K562 (cell line): ENCODE results near the gene ENPP7. TPM values are rescaled to one million over a fixed set of nuclear protein-coding genes. Genes with fewer than 3 reads are reported as not detected.

Experiments used
- ATAC-seq: fragments of 200-7000 bp; cut with Tn5 transposase; 3 replicates; pipeline ENCODE4 v1.9.1; 2020; ENCODE audit warnings: moderate library complexity
- BruUV-seq: library from RNA; stranded (reverse); fragments of 400-500 nt; replicated peaks from 2 replicates; lab custom pipeline; 2021; lab: Mats Ljungman, UMichigan
- CTCF ChIA-PET: fragments of 300-600 bp; formaldehyde crosslinking; extraction: SDS; loops from one replicate; lab custom pipeline; 2021; ENCODE audit warnings: low intra/inter-chr PET ratio; lab: Yijun Ruan, JAX
- POLR2A ChIA-PET: fragments of 300-600, 350-650 bp; sonication (Branson Sonifier 250); formaldehyde crosslinking; extraction: SDS; loops from one replicate; lab custom pipeline; 2021; ENCODE audit warnings: antibody characterized with exemption, inconsistent platforms; lab: Yijun Ruan, JAX
- DNase-seq, 4 experiments: peaks; one replicate each; pipeline versions ENCODE4 v3.0.0 to v3.0.0-alpha.2; 2011 to 2018; ENCODE audit warnings: low spot score in 3 of 4, mixed read lengths in 3 of 4; ENCODE audit errors: extremely low read depth in 1 of 4
- FAIRE-seq: peaks from 2 replicates; lab custom pipeline; 2011; peaks lifted over from hg19 to GRCh38; lab: Jason Lieb, UNC
- H2AFZ ChIP-seq: 2 replicates; pipeline ENCODE4 v1.6.0; 2011; ENCODE audit warnings: low read depth, low read length, control low read depth, inconsistent platforms
- H3K27ac ChIP-seq: fragments of 200-600 bp; 3 replicates; pipeline ENCODE4 v1.8.0; 2011; ENCODE audit warnings: low read depth, mild to moderate bottlenecking, control low read depth, inconsistent platforms, low read length, moderate library complexity, mixed read lengths; ENCODE audit errors: extremely low read depth
- H3K27me3 ChIP-seq, 2 experiments: fragments of 300-600 bp in 1 of 2; 2 replicates in 1 of 2; 3 replicates in 1 of 2; pipeline versions ENCODE4 v1.6.0 to v1.8.0; 2011; ENCODE audit warnings: inconsistent platforms in 2 of 2, low read length in 2 of 2, mild to moderate bottlenecking in 1 of 2, mixed read lengths in 1 of 2, moderate library complexity in 1 of 2; ENCODE audit not compliant: control insufficient read depth in 2 of 2, insufficient read depth in 2 of 2
- H3K36me3 ChIP-seq: fragments of 300-600 bp; 3 replicates; pipeline ENCODE4 v1.8.0; 2011; ENCODE audit warnings: mild to moderate bottlenecking, low read length, inconsistent platforms; ENCODE audit not compliant: control insufficient read depth, insufficient read depth
- H3K4me1 ChIP-seq, 2 experiments: fragments of 200-600 bp in 1 of 2; replicated peaks in 1 of 2; 2 replicates in 1 of 2; 3 replicates in 1 of 2; pipeline versions ENCODE4 v1.5.1 to v1.8.0; 2011; ENCODE audit warnings: inconsistent platforms in 2 of 2, low read length in 2 of 2, mild to moderate bottlenecking in 1 of 2, mixed read lengths in 1 of 2, moderate library complexity in 1 of 2; ENCODE audit not compliant: control insufficient read depth in 2 of 2, insufficient read depth in 2 of 2
- H3K4me2 ChIP-seq: 2 replicates; pipeline ENCODE4 v1.6.1; 2011; ENCODE audit warnings: low read length, control low read depth, inconsistent platforms, mixed read lengths; ENCODE audit not compliant: insufficient read depth
- H3K4me3 ChIP-seq: fragments of 200-600 bp; sonication (generic), shearing (Covaris generic); 2 replicates; pipeline ENCODE4 v1.5.1; 2016; ENCODE audit warnings: control low read depth, inconsistent platforms
- H3K79me2 ChIP-seq: fragments of 200-600 bp; 3 replicates; pipeline ENCODE4 v1.8.0; 2011; ENCODE audit warnings: low read length, inconsistent platforms; ENCODE audit not compliant: control insufficient read depth, insufficient read depth
- H3K9ac ChIP-seq, 2 experiments: 2 replicates each; pipeline versions ENCODE4 v1.6.0 to v1.6.1; 2011; ENCODE audit warnings: low read depth in 2 of 2, low read length in 2 of 2, control low read depth in 1 of 2, inconsistent platforms in 1 of 2, mild to moderate bottlenecking in 1 of 2, mixed read lengths in 1 of 2; ENCODE audit not compliant: insufficient read depth in 1 of 2
- H3K9me1 ChIP-seq: one replicate; pipeline ENCODE4 v1.6.0; 2011; ENCODE audit warnings: inconsistent platforms, mild to moderate bottlenecking, low read length, moderate library complexity; ENCODE audit not compliant: control insufficient read depth, insufficient read depth
- H3K9me3 ChIP-seq: replicated peaks from 2 replicates; pipeline ENCODE4 v1.5.1; 2011; ENCODE audit warnings: low read depth, low read length, inconsistent platforms; ENCODE audit not compliant: control insufficient read depth, insufficient read depth
- H4K20me1 ChIP-seq: replicated peaks from 2 replicates; pipeline ENCODE4 v1.6.1; 2011; ENCODE audit warnings: low read length, inconsistent platforms, mixed read lengths; ENCODE audit not compliant: control insufficient read depth, insufficient read depth
- ARID4B ChIP-seq: sonication (generic); formaldehyde crosslinking; IDR thresholded peaks from 2 replicates; pipeline ENCODE4 v1.8.0; 2022; ENCODE audit warnings: mild to moderate bottlenecking, missing genetic modification reagents
- CCNT2 ChIP-seq: IDR thresholded peaks from 2 replicates; pipeline ENCODE4 v1.6.1; 2011; ENCODE audit warnings: borderline replicate concordance, low read depth, mild to moderate bottlenecking, moderate library complexity, mixed read lengths, low read length; ENCODE audit not compliant: insufficient read length; ENCODE audit errors: extremely low read depth
- CXXC5 ChIP-seq: fragments of 250-450 bp; sonication (Bioruptor Pico); IDR thresholded peaks from 2 replicates; pipeline ENCODE4 v1.8.0; 2022; ENCODE audit warnings: inconsistent platforms, mild to moderate bottlenecking, moderate library complexity
- DMBX1 ChIP-seq: fragments of 250-450 bp; sonication (Bioruptor Pico); IDR thresholded peaks from 2 replicates; pipeline ENCODE4 v1.8.0; 2022; ENCODE audit warnings: inconsistent platforms, mild to moderate bottlenecking, moderate library complexity, borderline replicate concordance
- KLF13 ChIP-seq: fragments of 450-650 bp; IDR thresholded peaks from 2 replicates; pipeline ENCODE4 v1.6.1; 2016; ENCODE audit warnings: missing genetic modification characterization, low read depth, mild to moderate bottlenecking, missing compliant biosample characterization, moderate library complexity, borderline replicate concordance
- RBM15 ChIP-seq: fragments of 200-400 bp; formaldehyde crosslinking; IDR thresholded peaks from 2 replicates; pipeline ENCODE4 v1.6.1; 2018; ENCODE audit warnings: mild to moderate bottlenecking, low read length, moderate library complexity; ENCODE audit not compliant: insufficient read depth
- THAP12 ChIP-seq: fragments of 250-450 bp; sonication (Bioruptor Pico); IDR thresholded peaks from 2 replicates; pipeline ENCODE4 v1.9.0; 2021; ENCODE audit warnings: mild to moderate bottlenecking, inconsistent platforms
- ZNF639 ChIP-seq, 2 experiments: fragments of 200-800 bp in 1 of 2; sonication (Bioruptor generic) in 1 of 2; sonication (generic) in 1 of 2; formaldehyde crosslinking in 1 of 2; IDR thresholded peaks in 1 of 2; conservative IDR thresholded peaks in 1 of 2; 2 replicates each; pipeline versions ENCODE4 v1.5.0 to v1.6.1; 2016 to 2020; ENCODE audit warnings: missing compliant biosample characterization in 1 of 2, missing genetic modification characterization in 1 of 2, missing genetic modification reagents in 1 of 2
- WGBS: fragments of 100-300 bp; shearing (Covaris generic); methylation state at CpG from one replicate; pipeline ENCODE4 v1.1.6; 2016; ENCODE audit warnings: low coverage, mixed read lengths; ENCODE audit not compliant: insufficient coverage; ENCODE audit errors: missing lambda C conversion rate; 5-methylcytosine and 5-hydroxymethylcytosine counted together
- in situ Hi-C: fragments of 300-500 bp; cut with MboI; formaldehyde crosslinking; loops from 4 replicates; pipeline ENCODE4 v1.15.0; 2018; ENCODE audit warnings: inconsistent platforms, mixed read lengths
- intact Hi-C: fragments of 100-400 bp; cut with micrococcal nuclease; formaldehyde crosslinking; loops from 2 replicates; pipeline ENCODE4 v1.14.2; 2022
- polyA plus RNA-seq, 8 experiments: library from polyadenylated mRNA; depleted of rRNA in 4 of 8; stranded (reverse) in 5 of 8; unstranded in 3 of 8; fragments of >200 nt; fragmentation: Nextera tagmentation in 2 of 8; fragmentation: Illumina TruSeq in 1 of 8; extraction: Ambion mirVana in 2 of 8; extraction: Trizol in 1 of 8; gene quantifications; 2 replicates each; pipeline versions ENCODE4 v1.2.1 to v1.2.3, GENCODE V29; 2011 to 2014; ENCODE audit warnings: inconsistent platforms in 1 of 8, missing spikeins in 1 of 8
- total RNA-seq, 7 experiments: library from RNA; depleted of rRNA in 6 of 7; stranded (reverse); fragments of >200 nt in 6 of 7; fragmentation: Illumina TruSeq in 2 of 7; extraction: Trizol in 2 of 7; gene quantifications; 2 replicates each; pipeline versions ENCODE4 v1.2.1 to v1.2.3, GENCODE V29; 2011 to 2021; ENCODE audit warnings: low replicate concordance in 1 of 7

ENPP7 gene
- total and polyA plus RNA-seq, 9 of the 15 experiments (the other 6 are each of a cell fraction or from before 2014, with no cell fraction given), result not detected

GRCh38 chr17:79777894-79778503 lies 47.3 kb downstream of the ENPP7 start, which contains the start of gene CBX2:
TSS of gene CBX2 (plus strand) at chr17:79778148. CDS start at chr17:79778236, 88 bp downstream.
- WGBS, result 0% methylated on average over 14 of the region's 96 CpGs
- H3K79me2 ChIP-seq, result peaks cover 19% of the 10 kb centered on the region
- intact Hi-C loops, result loop anchor here (5.0 kb wide), 1 partner anchor 36 kb away; no protein-coding TSS in a partner anchor
- in situ Hi-C loops, result no loop called here
- no peaks in the 10 kb centered on the region for H3K9me3 ChIP-seq
- FAIRE-seq (no peak), ATAC-seq (peak; percentile 75), DNase-seq (peak; percentile 88 to 98 (median 96))
- H3K27me3 ChIP-seq, result no peaks in the 10 kb centered on the region
- H3K27ac ChIP-seq, result peak within 1 kb of the TSS; percentile 77
- H2AFZ ChIP-seq, result peak within 1 kb of the TSS; percentile 88
- ChIA-PET POLR2A (interaction anchor here (0.6 to 1.9 kb wide), 10 partner anchors 9 to 57 kb away, joined by 3 to 9 read pairs (median 5); partner anchors contain the start of gene CBX8), CTCF (interaction anchor here (0.7 to 2.1 kb wide), 3 partner anchors 32 to 180 kb away, joined by 3 to 8 read pairs (median 8); no protein-coding TSS in a partner anchor)
- peaks cover 35% of the 10 kb centered on the region for H3K36me3 ChIP-seq
- H3K4me2 ChIP-seq, result peak within 1 kb of the TSS; percentile 75
- no peaks in the 10 kb centered on the region for H4K20me1 ChIP-seq
- H3K9ac ChIP-seq, result peak within 1 kb of the TSS; percentile 74 to 93
- no TSS peak for BruUV-seq
- no peaks in the 10 kb centered on the region for H3K9me1 ChIP-seq
- H3K4me1 ChIP-seq, result peaks cover 23 to 38% of the 10 kb centered on the region in 2 experiments
- H3K4me3 ChIP-seq, result peak within 1 kb of the TSS; percentile 77
- peak; percentile 56 for TF ChIP-seq CCNT2
- TF ChIP-seq CXXC5 (CRISPR knock-in tag), result peak; percentile 19
- TF ChIP-seq ARID4B, result peak; percentile 21; the same call in 1 of the 2 replicates
- TF ChIP-seq RBM15, result no peak
- peak; percentile 89 for TF ChIP-seq THAP12 (CRISPR knock-in tag)
- no peak for TF ChIP-seq KLF13 (tag)
- peak in 1 of 2 experiments; percentile 32; a peak in 1 of 4 replicates for TF ChIP-seq ZNF639 (CRISPR knock-in tag; conservative IDR thresholded peaks at IDR 0.05 in 1 of 2, IDR thresholded peaks at IDR 0.05 in 1 of 2)
- TF ChIP-seq DMBX1 (CRISPR knock-in tag), result no peak
